Mesothelial cell of epicardium (in vitro differentiated cells): ENCODE data around the gene PTPRN2. TPM values are rescaled to one million over a fixed set of nuclear protein-coding genes. Genes with fewer than 3 reads are reported as not detected.

Experiments
- DNase-seq, 2 experiments: peaks; one replicate each; pipeline ENCODE4 v3.0.0; 2021; ENCODE audit warnings: low spot score in 2 of 2; ENCODE audit not compliant: unreplicated experiment in 2 of 2
- H3K27ac Mint-ChIP-seq: 2 replicates; pipeline ENCODE4 v1.8.0; 2021; ENCODE audit warnings: mixed read lengths
- H3K27me3 Mint-ChIP-seq: 2 replicates; pipeline ENCODE4 v1.8.0; 2021; ENCODE audit warnings: low read depth, mixed read lengths
- H3K36me3 Mint-ChIP-seq: 2 replicates; pipeline ENCODE4 v1.8.0; 2021; ENCODE audit warnings: mixed read lengths
- H3K4me1 Mint-ChIP-seq: 2 replicates; pipeline ENCODE4 v1.8.0; 2021; ENCODE audit warnings: mixed read lengths
- H3K4me3 Mint-ChIP-seq: 2 replicates; pipeline ENCODE4 v1.8.0; 2021; ENCODE audit warnings: mild to moderate bottlenecking, moderate library complexity, mixed read lengths
- H3K9me3 Mint-ChIP-seq: 2 replicates; pipeline ENCODE4 v1.8.0; 2021; ENCODE audit warnings: mixed read lengths
- CTCF ChIP-seq: fragments of 200-600 bp; sonication (generic); IDR thresholded peaks from one replicate; pipeline ENCODE4 v1.5.0; 2021; ENCODE audit warnings: antibody characterized with exemption; ENCODE audit not compliant: unreplicated experiment
- total RNA-seq: library from RNA; stranded (reverse); gene quantifications from 3 replicates; pipeline ENCODE4 v1.2.1, GENCODE V29; 2021

PTPRN2 gene
- total RNA-seq, 1 donor from 2014 or later: 2.2 TPM

- Mint-ChIP-seq H3K4me3 (no peak overlapping the region), H3K27ac (no peak overlapping the region), H3K36me3 (no peaks in the 10 kb centered on the region), H3K27me3 (no peaks in the 10 kb centered on the region), H3K4me1 (no peaks in the 10 kb centered on the region), H3K9me3 (peaks cover 18% of the 10 kb centered on the region)
- no peak for DNase-seq
- TF ChIP-seq CTCF: no peak
Observed at GRCh38 chr7:157866336-157866924, 721.2 kb downstream of the PTPRN2 start.

- DNase-seq: no peak
- Mint-ChIP-seq H3K4me1 (no peaks in the 10 kb centered on the region), H3K9me3 (peaks cover 15% of the 10 kb centered on the region), H3K4me3 (no peak overlapping the region), H3K36me3 (no peaks in the 10 kb centered on the region), H3K27me3 (no peaks in the 10 kb centered on the region), H3K27ac (no peak overlapping the region)
- TF ChIP-seq CTCF: no peak
Observed at GRCh38 chr7:157865351-157866165, 722.1 kb downstream of the PTPRN2 start.

GRCh38 chr7:157864911-157865310 lies 722.7 kb downstream of the PTPRN2 start:
- Mint-ChIP-seq H3K9me3 (peaks cover 9% of the 10 kb centered on the region), H3K36me3 (no peaks in the 10 kb centered on the region), H3K4me1 (no peaks in the 10 kb centered on the region), H3K4me3 (no peak overlapping the region), H3K27me3 (peaks cover 6% of the 10 kb centered on the region), H3K27ac (no peak overlapping the region)
- no peak for DNase-seq
- no peak for TF ChIP-seq CTCF

GRCh38 chr7:157863906-157864810 lies 723.5 kb downstream of the PTPRN2 start:
- DNase-seq: no peak
- H3K4me1 Mint-ChIP-seq: no peaks in the 10 kb centered on the region
- no peak overlapping the region for H3K4me3 Mint-ChIP-seq
- peaks cover 6% of the 10 kb centered on the region for H3K27me3 Mint-ChIP-seq
- no peak overlapping the region for H3K27ac Mint-ChIP-seq
- no peak for TF ChIP-seq CTCF
- H3K36me3 Mint-ChIP-seq: no peaks in the 10 kb centered on the region
- peaks cover 6% of the 10 kb centered on the region for H3K9me3 Mint-ChIP-seq

- Mint-ChIP-seq H3K4me1 (no peaks in the 10 kb centered on the region), H3K9me3 (no peaks in the 10 kb centered on the region), H3K27me3 (peaks cover 6% of the 10 kb centered on the region), H3K27ac (no peak overlapping the region), H3K36me3 (no peaks in the 10 kb centered on the region), H3K4me3 (no peak overlapping the region)
- TF ChIP-seq CTCF: no peak
- DNase-seq: no peak
Observed at GRCh38 chr7:157863176-157863575, 724.4 kb downstream of the PTPRN2 start.
